H9 (cell line): ENCODE measurements around the gene KLHL21. TPM values are rescaled to one million over a fixed set of nuclear protein-coding genes. Genes with fewer than 3 reads are reported as not detected.

Source experiments
- DNase-seq: peaks from one replicate; pipeline ENCODE4 v3.0.0-alpha.2; 2017
- H2AFZ ChIP-seq: one replicate; pipeline ENCODE4 v1.6.1; 2013; ENCODE audit warnings: mild to moderate bottlenecking, low read length, control low read depth, moderate library complexity
- H2AK5ac ChIP-seq: 2 replicates; pipeline ENCODE4 v1.6.1; 2013; ENCODE audit warnings: low read length, control low read depth, mixed read lengths; ENCODE audit not compliant: insufficient read length
- H2BK120ac ChIP-seq: one replicate; pipeline ENCODE4 v1.6.1; 2013; ENCODE audit warnings: low read depth, mild to moderate bottlenecking, low read length, control low read depth, inconsistent platforms; ENCODE audit not compliant: poor library complexity, severe bottlenecking
- H2BK12ac ChIP-seq: 2 replicates; pipeline ENCODE4 v1.6.1; 2013; ENCODE audit warnings: low read length, control low read depth, mixed read lengths, low read depth; ENCODE audit not compliant: insufficient read length
- H2BK15ac ChIP-seq: 2 replicates; pipeline ENCODE4 v1.6.1; 2013; ENCODE audit warnings: low read depth, low read length, control low read depth
- H2BK20ac ChIP-seq: one replicate; pipeline ENCODE4 v1.6.1; 2013; ENCODE audit warnings: low read depth, mild to moderate bottlenecking, low read length, control low read depth, inconsistent platforms; ENCODE audit not compliant: poor library complexity, severe bottlenecking
- H2BK5ac ChIP-seq: 2 replicates; pipeline ENCODE4 v1.6.1; 2013; ENCODE audit warnings: low read length, control low read depth, mixed read lengths; ENCODE audit not compliant: insufficient read length
- H3K14ac ChIP-seq: 2 replicates; pipeline ENCODE4 v1.6.1; 2013; ENCODE audit warnings: low read length, control low read depth; ENCODE audit not compliant: insufficient read depth
- H3K18ac ChIP-seq: 2 replicates; pipeline ENCODE4 v1.6.1; 2013; ENCODE audit warnings: low read depth, mild to moderate bottlenecking, mixed read lengths, low read length, control low read depth; ENCODE audit not compliant: insufficient read length
- H3K23ac ChIP-seq: 2 replicates; pipeline ENCODE4 v1.6.1; 2013; ENCODE audit warnings: low read length, control low read depth, mixed read lengths, low read depth; ENCODE audit not compliant: insufficient read length
- H3K23me2 ChIP-seq: 2 replicates; pipeline ENCODE4 v1.6.1; 2013; ENCODE audit warnings: low read depth, mild to moderate bottlenecking, mixed read lengths, low read length, control low read depth; ENCODE audit not compliant: insufficient read length, poor library complexity, severe bottlenecking
- H3K27ac ChIP-seq: 2 replicates; pipeline ENCODE4 v1.5.1; 2013; ENCODE audit warnings: low read length, control low read depth, mixed read lengths, low read depth; ENCODE audit not compliant: insufficient read length
- H3K27me3 ChIP-seq: 2 replicates; pipeline ENCODE4 v1.6.1; 2013; ENCODE audit warnings: low read length, control low read depth, inconsistent platforms; ENCODE audit not compliant: insufficient read depth
- H3K4ac ChIP-seq: 2 replicates; pipeline ENCODE4 v1.6.1; 2013; ENCODE audit warnings: low read depth, mild to moderate bottlenecking, control low read depth, inconsistent platforms, low read length, moderate library complexity
- H3K4me1 ChIP-seq: 2 replicates; pipeline ENCODE4 v1.6.1; 2013; ENCODE audit warnings: low read length, control low read depth, inconsistent platforms; ENCODE audit not compliant: insufficient read depth
- H3K4me2 ChIP-seq: 2 replicates; pipeline ENCODE4 v1.6.1; 2013; ENCODE audit warnings: low read length, control low read depth, mixed read lengths; ENCODE audit not compliant: insufficient read length, insufficient read depth
- H3K56ac ChIP-seq: 2 replicates; pipeline ENCODE4 v1.6.1; 2013; ENCODE audit warnings: low read depth, mild to moderate bottlenecking, mixed read lengths, low read length, control low read depth; ENCODE audit not compliant: insufficient read length
- H3K79me1 ChIP-seq: 2 replicates; pipeline ENCODE4 v1.6.1; 2013; ENCODE audit warnings: low read depth, mild to moderate bottlenecking, moderate library complexity, low read length, control low read depth, inconsistent platforms; ENCODE audit not compliant: insufficient read depth, poor library complexity, severe bottlenecking
- H3K79me2 ChIP-seq: 2 replicates; pipeline ENCODE4 v1.6.1; 2013; ENCODE audit warnings: low read length, control low read depth, inconsistent platforms; ENCODE audit not compliant: insufficient read depth
- H3K9ac ChIP-seq: 2 replicates; pipeline ENCODE4 v1.6.1; 2013; ENCODE audit warnings: low read length, control low read depth, mixed read lengths; ENCODE audit not compliant: insufficient read length; ENCODE audit errors: extremely low read depth
- H3K9me3 ChIP-seq: one replicate; pipeline ENCODE4 v1.6.1; 2013; ENCODE audit warnings: low read depth, low read length, inconsistent platforms; ENCODE audit not compliant: control insufficient read depth
- H3T11ph ChIP-seq: one replicate; pipeline ENCODE4 v1.6.1; 2013; ENCODE audit warnings: mild to moderate bottlenecking, low read length, control low read depth, inconsistent platforms
- H4K20me1 ChIP-seq: one replicate; pipeline ENCODE4 v1.6.1; 2013; ENCODE audit not compliant: control insufficient read depth, insufficient read length, insufficient read depth
- H4K5ac ChIP-seq: 2 replicates; pipeline ENCODE4 v1.6.1; 2013; ENCODE audit warnings: low read depth, mild to moderate bottlenecking, mixed read lengths, low read length, control low read depth; ENCODE audit not compliant: insufficient read length
- H4K8ac ChIP-seq: replicated peaks from 2 replicates; pipeline ENCODE4 v1.6.1; 2013; ENCODE audit warnings: low read length, control low read depth, mixed read lengths, low read depth; ENCODE audit not compliant: insufficient read length
- H4K91ac ChIP-seq: 2 replicates; pipeline ENCODE4 v1.6.1; 2013; ENCODE audit warnings: low read depth, mild to moderate bottlenecking, moderate library complexity, mixed read lengths, low read length, control low read depth; ENCODE audit not compliant: insufficient read length
- H3K27ac Mint-ChIP-seq, 3 experiments: 2 replicates in 2 of 3; 3 replicates in 1 of 3; pipeline ENCODE4 v1.8.0; 2020 to 2021; ENCODE audit warnings: mixed read lengths in 3 of 3, mild to moderate bottlenecking in 1 of 3, moderate library complexity in 1 of 3
- H3K27me3 Mint-ChIP-seq: 2 replicates; pipeline ENCODE4 v1.8.0; 2021; ENCODE audit warnings: low read depth, mild to moderate bottlenecking, moderate library complexity, mixed read lengths
- H3K36me3 Mint-ChIP-seq, 3 experiments: 2 replicates in 2 of 3; 3 replicates in 1 of 3; pipeline ENCODE4 v1.8.0; 2020 to 2021; ENCODE audit warnings: low read depth in 3 of 3, mixed read lengths in 3 of 3; ENCODE audit not compliant: insufficient read depth in 1 of 3
- H3K4me1 Mint-ChIP-seq, 2 experiments: 2 replicates each; pipeline ENCODE4 v1.8.0; 2020; ENCODE audit warnings: mixed read lengths in 2 of 2
- H3K4me3 Mint-ChIP-seq, 2 experiments: 2 replicates in 1 of 2; 3 replicates in 1 of 2; pipeline ENCODE4 v1.8.0; 2020 to 2021; ENCODE audit warnings: mild to moderate bottlenecking in 2 of 2, mixed read lengths in 2 of 2, moderate library complexity in 1 of 2
- H3K9me3 Mint-ChIP-seq, 2 experiments: 2 replicates in 1 of 2; 3 replicates in 1 of 2; pipeline ENCODE4 v1.8.0; 2020; ENCODE audit warnings: mild to moderate bottlenecking in 2 of 2, mixed read lengths in 2 of 2, moderate library complexity in 1 of 2
- WGBS: extraction: QIAGEN DNeasy Blood & Tissue Kit; methylation state at CpG from one replicate; pipeline ENCODE4 v1.1.7; 2013; ENCODE audit warnings: missing lambda C conversion rate, low lambda C conversion rate, mixed read lengths; ENCODE audit not compliant: insufficient read length; ENCODE audit errors: extremely low coverage; 5-methylcytosine and 5-hydroxymethylcytosine counted together
- total RNA-seq: library from RNA; stranded (reverse); gene quantifications from 2 replicates; pipeline ENCODE4 v1.2.1, GENCODE V29; 2021
- TF ChIP-seq, protein P1 (sequence below): fragments of 200-600 bp; sonication (generic); conservative IDR thresholded peaks from 3 replicates; pipeline ENCODE4 v1.8.0; 2021; ENCODE audit warnings: antibody characterized with exemption, mild to moderate bottlenecking

The KLHL21 gene
- total RNA-seq, 1 experiment from 2014 or later: 31.9 TPM

GRCh38 chr1:6594977-6595740 is 7.5 kb downstream of the KLHL21 start:
- Histone ChIP-seq H3K79me2 (peaks cover 2% of the 10 kb centered on the region; the same call in 1 of the 2 replicates), H3K56ac (no peak overlapping the region), H2BK20ac (no peak overlapping the region), H3K14ac (no peak overlapping the region), H2AFZ (no peak overlapping the region), H2BK5ac (no peak overlapping the region), H2AK5ac (no peak overlapping the region), H3K9me3 (no peaks in the 10 kb centered on the region), H3K4ac (no peak overlapping the region), H4K8ac (no peak overlapping the region), H3K79me1 (no peaks in the 10 kb centered on the region), H3K4me2 (no peak overlapping the region), H2BK12ac (no peak overlapping the region), H3K23ac (no peak overlapping the region), H2BK15ac (no peak overlapping the region), H4K91ac (no peak overlapping the region), H3K9ac (no peak overlapping the region), H3T11ph (no peak overlapping the region), H3K23me2 (no peaks in the 10 kb centered on the region), H3K18ac (no peak overlapping the region), H2BK120ac (no peak overlapping the region), H3K27ac (no peak overlapping the region), H3K4me1 (no peaks in the 10 kb centered on the region), H4K20me1 (no peaks in the 10 kb centered on the region), H3K27me3 (no peaks in the 10 kb centered on the region), H4K5ac (no peak overlapping the region)
- H3K4me3 Mint-ChIP-seq: no peak overlapping the region; a peak in 1 of 5 replicates
- H3K9me3 Mint-ChIP-seq: no peaks in the 10 kb centered on the region
- H3K27me3 Mint-ChIP-seq: no peaks in the 10 kb centered on the region
- H3K4me1 Mint-ChIP-seq: peaks cover 8% of the 10 kb centered on the region in 2 experiments
- peak overlapping the region in 1 of 3 experiments; percentile 57; a peak in 1 of 7 replicates for H3K27ac Mint-ChIP-seq
- H3K36me3 Mint-ChIP-seq: peaks cover 20 to 76% (median 57%) of the 10 kb centered on the region in 3 experiments; a peak in 6 of 7 replicates
- TF ChIP-seq, protein P1, sequence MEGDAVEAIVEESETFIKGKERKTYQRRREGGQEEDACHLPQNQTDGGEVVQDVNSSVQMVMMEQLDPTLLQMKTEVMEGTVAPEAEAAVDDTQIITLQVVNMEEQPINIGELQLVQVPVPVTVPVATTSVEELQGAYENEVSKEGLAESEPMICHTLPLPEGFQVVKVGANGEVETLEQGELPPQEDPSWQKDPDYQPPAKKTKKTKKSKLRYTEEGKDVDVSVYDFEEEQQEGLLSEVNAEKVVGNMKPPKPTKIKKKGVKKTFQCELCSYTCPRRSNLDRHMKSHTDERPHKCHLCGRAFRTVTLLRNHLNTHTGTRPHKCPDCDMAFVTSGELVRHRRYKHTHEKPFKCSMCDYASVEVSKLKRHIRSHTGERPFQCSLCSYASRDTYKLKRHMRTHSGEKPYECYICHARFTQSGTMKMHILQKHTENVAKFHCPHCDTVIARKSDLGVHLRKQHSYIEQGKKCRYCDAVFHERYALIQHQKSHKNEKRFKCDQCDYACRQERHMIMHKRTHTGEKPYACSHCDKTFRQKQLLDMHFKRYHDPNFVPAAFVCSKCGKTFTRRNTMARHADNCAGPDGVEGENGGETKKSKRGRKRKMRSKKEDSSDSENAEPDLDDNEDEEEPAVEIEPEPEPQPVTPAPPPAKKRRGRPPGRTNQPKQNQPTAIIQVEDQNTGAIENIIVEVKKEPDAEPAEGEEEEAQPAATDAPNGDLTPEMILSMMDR: no peak
- WGBS: no CpG with 5 or more reads among the region's 11 CpGs
- DNase-seq: no peak
